Thymus (tissue), 11 donors: ENCODE results near the gene C3orf49. TPM values are rescaled to one million over a fixed set of nuclear protein-coding genes. Genes with fewer than 3 reads are reported as not detected.

Source experiments
- DNase-seq, 9 donors: peaks; one replicate each; pipeline ENCODE4 v3.0.0-alpha.2; 2013; ENCODE audit warnings: low spot score in 9 of 9, low read depth in 6 of 9, missing footprints in 1 of 9
- H3K27ac ChIP-seq, 2 donors: one replicate each; pipeline ENCODE4 v1.5.1; 2013; ENCODE audit warnings: control low read depth in 1 of 2, low read depth in 1 of 2, low read length in 1 of 2, mild to moderate bottlenecking in 1 of 2, moderate library complexity in 1 of 2
- H3K27me3 ChIP-seq, 2 donors: one replicate each; pipeline ENCODE4 v1.5.1; 2013; ENCODE audit warnings: low read length in 1 of 2; ENCODE audit not compliant: control insufficient read depth in 2 of 2, insufficient read depth in 1 of 2
- H3K36me3 ChIP-seq, 2 donors: one replicate each; pipeline ENCODE4 v1.5.1; 2013; ENCODE audit warnings: low read length in 1 of 2, mild to moderate bottlenecking in 1 of 2, moderate library complexity in 1 of 2; ENCODE audit not compliant: control insufficient read depth in 2 of 2, insufficient read depth in 2 of 2
- H3K4me1 ChIP-seq, 2 donors: one replicate each; pipeline ENCODE4 v1.5.1; 2013; ENCODE audit warnings: low read length in 2 of 2; ENCODE audit not compliant: control insufficient read depth in 2 of 2, insufficient read depth in 2 of 2
- H3K4me3 ChIP-seq, 2 donors: one replicate each; pipeline ENCODE4 v1.5.1; 2013; ENCODE audit warnings: low read length in 2 of 2, control low read depth in 1 of 2, mild to moderate bottlenecking in 1 of 2
- H3K9me3 ChIP-seq, 2 donors: one replicate each; pipeline ENCODE4 v1.5.1; 2013; ENCODE audit warnings: low read length in 1 of 2, mild to moderate bottlenecking in 1 of 2; ENCODE audit not compliant: control insufficient read depth in 2 of 2, insufficient read depth in 1 of 2
- WGBS: extraction: QIAGEN DNeasy Blood & Tissue Kit; methylation state at CpG from one replicate; pipeline ENCODE4 v1.1.7; 2013; 5-methylcytosine and 5-hydroxymethylcytosine counted together
- polyA plus RNA-seq: library from polyadenylated mRNA; stranded (reverse); fragments of 200-250 nt; gene quantifications from one replicate; pipeline ENCODE4 v1.2.3, GENCODE V29; 2013
- total RNA-seq: library from RNA; stranded (reverse); fragments of 120-200 nt; gene quantifications from one replicate; pipeline ENCODE4 v1.2.4, GENCODE V29; 2013
- donor health status: healthy.

The C3orf49 gene
- total and polyA plus RNA-seq, 2 donors = 0.05 TPM; not detected in 1

- 99% methylated on average over 5 of the region's 5 CpGs for WGBS
- H3K4me1 ChIP-seq = no peaks in the 10 kb centered on the region
- H3K9me3 ChIP-seq = no peaks in the 10 kb centered on the region
- no peak for DNase-seq
- no peaks in the 10 kb centered on the region for H3K27me3 ChIP-seq
- no peaks in the 10 kb centered on the region for H3K36me3 ChIP-seq
- H3K27ac ChIP-seq = no peak overlapping the region
- H3K4me3 ChIP-seq = no peak overlapping the region
Observed at GRCh38 chr3:63891518-63891917, 72.4 kb downstream of the C3orf49 start.

- Histone ChIP-seq H3K4me1 (no peaks in the 10 kb centered on the region), H3K27ac (no peak overlapping the region), H3K27me3 (no peaks in the 10 kb centered on the region), H3K4me3 (no peak overlapping the region), H3K36me3 (no peaks in the 10 kb centered on the region), H3K9me3 (no peaks in the 10 kb centered on the region)
- DNase-seq = no peak
- whole genome bisulfite sequencing = 100% methylated on average over 1 of the region's 1 CpG
Observed at GRCh38 chr3:63892773-63893352, 73.8 kb downstream of the C3orf49 start.

- Histone ChIP-seq H3K27ac (no peak overlapping the region), H3K36me3 (peaks cover 8 to 18% of the 10 kb centered on the region in 2 donors), H3K9me3 (no peaks in the 10 kb centered on the region), H3K4me3 (no peak overlapping the region), H3K4me1 (no peaks in the 10 kb centered on the region), H3K27me3 (no peaks in the 10 kb centered on the region)
- DNase-seq = no peak
- WGBS = 97% methylated on average over 5 of the region's 5 CpGs
Observed at GRCh38 chr3:63895422-63896189, 76.5 kb downstream of the C3orf49 start.

- Histone ChIP-seq H3K9me3 (no peaks in the 10 kb centered on the region), H3K4me3 (no peak overlapping the region), H3K27me3 (no peaks in the 10 kb centered on the region), H3K27ac (no peak overlapping the region), H3K4me1 (no peaks in the 10 kb centered on the region), H3K36me3 (peaks cover 8 to 21% of the 10 kb centered on the region in 2 donors)
- DNase-seq = no peak
- WGBS = 93% methylated on average over 1 of the region's 1 CpG
Observed at GRCh38 chr3:63896332-63897030, 77.4 kb downstream of the C3orf49 start.

Other genes with a start within 250 kb of the C3orf49 start
- not detected for gene SNTN, start 166.6 kb upstream of the C3orf49 start, total RNA-seq
- gene SNTN, start 166.6 kb upstream of the C3orf49 start, polyA plus RNA-seq = 0.16 TPM
- 73.8 TPM for gene THOC7, start 44.5 kb downstream of the C3orf49 start, total RNA-seq
- 148 TPM for gene THOC7, start 44.5 kb downstream of the C3orf49 start, polyA plus RNA-seq
- 11.8 TPM for gene ATXN7, start 44.6 kb downstream of the C3orf49 start, total RNA-seq
- gene ATXN7, start 44.6 kb downstream of the C3orf49 start, polyA plus RNA-seq = 7.8 TPM
- gene SCAANT1, start 93.1 kb downstream of the C3orf49 start, total RNA-seq = not detected
- not detected for gene SCAANT1, start 93.1 kb downstream of the C3orf49 start, polyA plus RNA-seq
- gene PSMD6, start 204.2 kb downstream of the C3orf49 start, total RNA-seq = 96.5 TPM
- gene PSMD6, start 204.2 kb downstream of the C3orf49 start, polyA plus RNA-seq = 78.9 TPM